BLaER1 (cell line): ENCODE results near the gene DLST.
A peak's percentile ranks its signal among the peaks of the same experiment; 100 is the strongest.

Source experiments
- H3K27ac ChIP-seq: shearing (Covaris generic); formaldehyde crosslinking; 2 replicates; pipeline ENCODE4 v1.8.1; 2022
- H3K27me3 ChIP-seq: shearing (Covaris generic); formaldehyde crosslinking; 2 replicates; pipeline ENCODE4 v1.8.1; 2022
- H3K36me3 ChIP-seq: shearing (Covaris generic); formaldehyde crosslinking; 2 replicates; pipeline ENCODE4 v1.8.1; 2022
- H3K4me1 ChIP-seq: shearing (Covaris generic); formaldehyde crosslinking; 2 replicates; pipeline ENCODE4 v1.8.1; 2022
- H3K4me2 ChIP-seq: shearing (Covaris generic); formaldehyde crosslinking; 2 replicates; pipeline ENCODE4 v1.8.1; 2022
- H3K4me3 ChIP-seq: shearing (Covaris generic); formaldehyde crosslinking; 2 replicates; pipeline ENCODE4 v1.8.1; 2022
- H3K9ac ChIP-seq: shearing (Covaris generic); formaldehyde crosslinking; 2 replicates; pipeline ENCODE4 v1.8.1; 2022
- H3K9me3 ChIP-seq: shearing (Covaris generic); formaldehyde crosslinking; 2 replicates; pipeline ENCODE4 v1.8.1; 2022
- H4K20me1 ChIP-seq: shearing (Covaris generic); formaldehyde crosslinking; 2 replicates; pipeline ENCODE4 v1.8.1; 2022
- Cebpa-rat ChIP-seq: shearing (Covaris generic); IDR thresholded peaks from 2 replicates; pipeline ENCODE4 v1.8.1; 2022

The DLST gene

DNA sequence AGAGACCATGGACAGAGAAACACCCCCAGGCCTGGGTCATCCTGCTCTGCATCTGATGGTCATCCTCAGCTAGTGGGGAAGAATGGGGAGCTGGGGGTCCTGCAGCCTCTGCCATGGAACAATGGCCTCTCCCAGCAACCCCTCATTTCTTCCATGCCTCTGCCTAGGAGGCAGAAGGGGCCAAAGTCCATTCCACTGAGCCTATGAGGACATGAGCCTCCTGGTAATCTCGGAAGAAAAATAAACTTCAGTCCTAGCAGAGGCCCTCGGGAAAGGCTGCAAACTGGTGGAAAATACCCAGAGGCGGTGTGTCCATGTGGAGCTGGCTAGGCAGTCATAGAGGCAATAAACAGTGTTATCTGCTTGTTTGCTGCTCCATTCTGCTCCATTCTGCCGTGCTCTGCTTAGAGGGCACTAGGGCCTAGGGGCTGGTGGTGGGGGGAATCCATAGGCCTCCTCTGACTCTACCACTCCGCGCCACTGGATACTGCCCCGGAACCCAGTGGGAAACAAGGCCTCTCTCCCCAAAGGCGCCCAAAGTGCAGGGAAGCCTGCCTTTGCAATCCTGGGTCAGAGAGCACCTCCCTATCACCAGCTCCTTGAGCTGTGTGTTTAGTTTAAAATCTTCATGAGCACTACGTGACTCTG lies 69.2 kb downstream of the DLST start:
- TF ChIP-seq Cebpa-rat: no peak
- H3K27ac ChIP-seq: no peak overlapping the region
- no peaks in the 10 kb centered on the region for H3K36me3 ChIP-seq
- no peaks in the 10 kb centered on the region for H3K9me3 ChIP-seq
- H3K4me3 ChIP-seq: no peak overlapping the region
- peak overlapping the region; percentile 57 for H3K4me2 ChIP-seq
- H3K9ac ChIP-seq: no peak overlapping the region
- peaks cover 61% of the 10 kb centered on the region for H3K4me1 ChIP-seq
- H3K27me3 ChIP-seq: peaks cover 11% of the 10 kb centered on the region
- no peaks in the 10 kb centered on the region for H4K20me1 ChIP-seq

DNA sequence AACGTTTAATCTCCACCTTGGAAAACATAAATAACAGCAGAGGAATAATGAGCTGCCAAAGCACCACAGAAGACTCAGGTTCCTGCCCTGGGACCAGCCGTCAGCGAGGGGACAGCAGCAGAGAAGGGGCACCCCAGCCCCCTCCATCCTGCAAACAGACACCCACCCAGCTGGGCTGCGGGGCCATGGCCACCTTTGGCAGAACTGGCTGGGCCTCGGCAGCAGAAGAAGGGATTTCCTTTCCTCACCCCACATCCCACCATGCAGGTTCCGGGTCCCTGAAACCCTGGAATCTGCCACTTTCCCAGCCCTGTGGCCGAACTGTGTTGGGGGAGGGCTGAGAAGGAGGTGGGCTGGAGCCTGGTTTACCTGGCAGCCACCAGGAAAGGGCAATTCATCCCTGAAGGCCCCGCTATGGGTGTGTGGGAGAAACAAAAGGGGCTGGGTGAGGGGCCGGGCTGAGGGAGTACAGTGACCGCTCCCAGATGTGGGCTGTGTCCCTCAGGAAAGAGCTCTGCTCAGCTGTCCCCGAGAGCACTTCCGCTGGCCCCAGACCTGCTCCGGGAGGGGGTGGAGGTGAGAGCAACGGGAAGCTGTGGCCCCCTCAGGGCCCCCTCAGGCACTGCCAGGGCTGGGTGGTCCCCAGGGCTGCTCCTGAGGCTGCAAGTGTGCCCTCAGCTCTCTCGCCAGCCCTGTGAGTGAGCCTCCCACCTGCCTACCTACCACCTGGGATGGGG lies 69.9 kb downstream of the DLST start:
- Histone ChIP-seq H3K4me2 (peak overlapping the region; percentile 57), H3K27ac (peak overlapping the region; percentile 49), H3K36me3 (no peaks in the 10 kb centered on the region), H3K4me1 (peaks cover 54% of the 10 kb centered on the region), H3K4me3 (no peak overlapping the region), H3K9ac (peak overlapping the region; percentile 32; the same call in 1 of the 2 replicates), H3K9me3 (no peaks in the 10 kb centered on the region), H4K20me1 (no peaks in the 10 kb centered on the region), H3K27me3 (peaks cover 14% of the 10 kb centered on the region)
- TF ChIP-seq Cebpa-rat: no peak

DNA sequence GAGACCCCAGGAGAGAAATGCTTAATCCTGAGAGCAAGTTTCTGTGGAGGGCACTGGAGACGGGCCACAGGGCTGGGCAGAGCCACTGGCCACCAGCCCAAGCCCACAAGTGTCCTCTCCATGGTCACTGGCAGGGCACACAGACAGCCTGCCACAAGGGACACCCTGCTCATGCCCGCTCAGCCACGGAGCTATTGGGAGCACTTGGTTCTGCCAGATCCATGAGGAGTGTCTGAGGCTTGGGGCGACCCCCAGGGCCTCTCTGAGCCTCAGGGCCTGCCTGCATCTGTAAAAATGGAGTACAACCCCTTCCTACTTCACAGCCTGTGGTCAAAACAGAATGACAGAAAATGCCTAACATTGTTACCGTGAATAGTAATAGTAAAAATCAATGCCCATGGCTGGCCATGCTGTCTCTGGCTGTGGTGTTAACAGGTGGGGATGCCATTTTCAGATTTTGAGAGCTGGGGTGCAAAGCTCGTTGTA lies 70.5 kb downstream of the DLST start:
- Histone ChIP-seq H3K4me1 (peaks cover 48% of the 10 kb centered on the region), H3K4me3 (no peak overlapping the region), H3K36me3 (no peaks in the 10 kb centered on the region), H4K20me1 (no peaks in the 10 kb centered on the region), H3K9me3 (no peaks in the 10 kb centered on the region), H3K27me3 (peaks cover 14% of the 10 kb centered on the region), H3K9ac (no peak overlapping the region; the same call in 1 of the 2 replicates), H3K4me2 (peak overlapping the region; percentile 57), H3K27ac (peak overlapping the region; percentile 49)
- no peak for TF ChIP-seq Cebpa-rat

DNA sequence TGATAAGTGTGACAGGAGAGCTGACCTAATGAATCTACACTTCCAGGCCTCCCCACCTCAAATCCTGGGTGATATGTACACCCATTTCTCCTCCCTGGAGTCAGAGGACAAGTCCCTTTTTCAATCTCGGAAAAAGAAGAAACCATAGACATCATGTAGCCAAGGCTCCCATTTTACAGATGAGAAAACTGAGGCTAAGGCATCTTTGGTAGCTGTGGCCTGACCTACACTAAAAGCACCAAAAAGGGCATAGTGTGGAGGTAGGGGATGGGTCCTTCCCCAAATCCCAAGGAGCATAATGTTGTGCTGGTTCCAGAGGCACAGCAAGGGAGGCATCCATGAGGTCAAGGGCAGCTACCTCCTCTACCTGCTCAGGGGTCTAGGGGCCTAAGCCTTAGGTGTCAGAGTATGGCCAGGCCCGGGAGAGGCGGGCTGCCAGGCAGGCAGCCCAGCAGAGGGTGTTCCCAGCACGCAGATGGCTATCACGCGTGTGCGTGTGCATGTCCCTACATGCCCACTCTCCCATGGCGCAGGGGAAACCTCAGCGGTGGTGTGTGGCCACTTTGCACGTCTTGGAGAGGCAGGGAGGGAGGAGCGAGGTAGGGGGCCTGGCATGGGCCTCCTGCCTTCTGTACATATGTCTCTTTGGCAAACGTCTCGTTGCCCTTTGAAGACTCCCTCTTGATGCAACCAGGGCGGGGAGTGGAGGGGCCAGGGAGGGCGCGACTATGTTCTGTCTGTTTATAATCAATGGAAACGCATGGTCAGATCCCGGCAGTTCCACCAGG lies 71.2 kb downstream of the DLST start:
- H4K20me1 ChIP-seq: no peaks in the 10 kb centered on the region
- H3K9me3 ChIP-seq: no peaks in the 10 kb centered on the region
- H3K4me1 ChIP-seq: peaks cover 45% of the 10 kb centered on the region
- peaks cover 14% of the 10 kb centered on the region for H3K27me3 ChIP-seq
- no peak overlapping the region for H3K4me3 ChIP-seq
- no peak overlapping the region for H3K9ac ChIP-seq
- H3K4me2 ChIP-seq: peak overlapping the region; percentile 96; the same call in 1 of the 2 replicates
- no peak overlapping the region for H3K27ac ChIP-seq
- H3K36me3 ChIP-seq: no peaks in the 10 kb centered on the region
- TF ChIP-seq Cebpa-rat: no peak
